Thyroid gland (tissue), 4 donors: ENCODE data around the gene OSBPL3.

Experiments
- CTCF ChIP-seq, 6 experiments: fragments of 200-600 bp in 3 of 6; fragments of 450-650 bp in 3 of 6; sonication (generic) in 3 of 6; IDR thresholded peaks; one replicate each; pipeline ENCODE4 v1.5.1; 2016 to 2019; ENCODE audit warnings: antibody characterized with exemption in 6 of 6, mild to moderate bottlenecking in 2 of 6, inconsistent platforms in 1 of 6, moderate library complexity in 1 of 6
- POLR2A ChIP-seq, 2 donors: fragments of 450-650 bp; IDR thresholded peaks; one replicate each; pipeline ENCODE4 v1.6.1; 2017; ENCODE audit warnings: antibody characterized with exemption in 2 of 2, mild to moderate bottlenecking in 2 of 2, moderate library complexity in 1 of 2

DNA sequence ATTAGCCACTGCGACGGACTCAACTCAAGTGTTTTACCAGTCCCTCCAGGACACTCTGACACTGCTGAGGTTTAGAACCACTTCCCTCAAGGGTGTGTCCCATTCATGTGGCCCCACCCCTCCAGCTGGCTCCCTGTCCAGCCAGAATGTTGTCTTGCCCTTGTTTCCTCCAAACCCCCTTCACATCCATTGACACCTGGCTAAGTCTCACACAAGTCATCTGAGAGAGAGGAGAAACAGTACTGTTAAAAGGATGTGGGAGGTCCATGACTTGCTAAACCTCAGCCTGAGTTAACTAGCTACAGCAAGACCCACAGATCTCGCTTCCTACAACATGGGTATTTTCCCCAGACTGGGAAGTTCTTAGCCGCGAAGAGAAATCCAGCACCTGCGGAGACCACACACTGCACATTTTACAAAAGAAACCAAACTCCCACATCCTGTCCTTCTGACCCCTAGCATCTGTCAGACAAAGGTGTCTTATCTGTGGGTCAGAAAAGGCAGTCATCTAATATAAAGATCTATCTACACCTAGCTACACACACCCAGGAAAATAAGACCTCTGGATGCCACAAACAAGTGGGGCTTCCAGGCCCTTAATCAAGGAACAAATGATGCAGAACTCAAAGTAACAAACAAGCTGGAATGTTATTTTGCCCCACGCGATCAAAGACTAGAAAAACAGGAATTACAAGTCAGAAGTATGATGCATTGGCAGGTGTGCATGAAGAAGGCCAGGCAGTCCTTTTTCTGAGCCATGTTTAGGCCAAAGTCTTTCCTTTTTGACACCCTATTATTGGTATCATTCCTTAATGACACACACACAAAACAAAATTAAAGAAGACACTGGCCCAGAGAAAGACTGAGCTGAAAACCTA, 13.9 kb downstream of the OSBPL3 start:
- TF ChIP-seq CTCF (IDR thresholded peaks at IDR 0.05) (no peak), POLR2A (IDR thresholded peaks at IDR 0.05) (no peak)
